Neural cell (in vitro differentiated cells): ENCODE measurements around the gene MOSPD2. TPM values are rescaled to one million over a fixed set of nuclear protein-coding genes. Genes with fewer than 3 reads are reported as not detected.

ENCODE experiments used
- H2AFZ ChIP-seq: fragments of 200-600, 300-800 bp; sonication (generic), shearing (Covaris generic); 2 replicates; pipeline ENCODE4 v1.6.0; 2014; ENCODE audit warnings: low read depth, mild to moderate bottlenecking, antibody characterized with exemption, low read length, moderate library complexity
- H3F3A ChIP-seq: fragments of 200-600 bp; shearing (Covaris generic); 2 replicates; pipeline ENCODE4 v1.6.1; 2016; ENCODE audit warnings: mild to moderate bottlenecking, moderate library complexity, mixed read lengths, antibody characterized with exemption, low read length; ENCODE audit not compliant: insufficient read depth, poor library complexity, severe bottlenecking
- H3K27ac ChIP-seq: fragments of 200-600, 300-800 bp; sonication (generic), shearing (Covaris generic); 2 replicates; pipeline ENCODE4 v1.5.1; 2014; ENCODE audit warnings: mild to moderate bottlenecking, low read length, moderate library complexity
- H3K27me3 ChIP-seq: fragments of 300-800, 200-600 bp; sonication (generic), shearing (Covaris generic); 2 replicates; pipeline ENCODE4 v1.6.0; 2014; ENCODE audit warnings: mild to moderate bottlenecking, low read depth, low read length, moderate library complexity; ENCODE audit not compliant: insufficient read depth
- H3K36me3 ChIP-seq: fragments of 300-800, 200-600 bp; sonication (generic), shearing (Covaris generic); 2 replicates; pipeline ENCODE4 v1.5.1; 2014; ENCODE audit warnings: mild to moderate bottlenecking, antibody characterized with exemption, low read length, moderate library complexity; ENCODE audit not compliant: insufficient read depth
- H3K4me2 ChIP-seq: fragments of 300-800, 200-600 bp; sonication (generic), shearing (Covaris generic); 2 replicates; pipeline ENCODE4 v1.6.0; 2014; ENCODE audit warnings: mild to moderate bottlenecking, low read length
- H3K4me3 ChIP-seq: fragments of 300-800, 200-600 bp; sonication (generic), shearing (Covaris generic); 2 replicates; pipeline ENCODE4 v1.5.1; 2014; ENCODE audit warnings: mild to moderate bottlenecking, low read length, moderate library complexity
- H3K79me2 ChIP-seq: fragments of 200-600 bp; shearing (Covaris generic); replicated peaks from 2 replicates; pipeline ENCODE4 v1.6.0; 2014; ENCODE audit warnings: mild to moderate bottlenecking, low read length, moderate library complexity; ENCODE audit not compliant: insufficient read depth
- H3K9ac ChIP-seq: fragments of 300-800, 200-600 bp; sonication (generic), shearing (Covaris generic); 2 replicates; pipeline ENCODE4 v1.6.1; 2016; ENCODE audit warnings: mild to moderate bottlenecking, low read length, mixed read lengths
- H3K9me2 ChIP-seq: fragments of 200-600 bp; shearing (Covaris generic); 2 replicates; pipeline ENCODE4 v1.6.1; 2016; ENCODE audit warnings: mild to moderate bottlenecking, low read length, mixed read lengths; ENCODE audit not compliant: insufficient read depth
- H3K9me3 ChIP-seq: fragments of 200-600, 300-800 bp; sonication (generic), shearing (Covaris generic); 2 replicates; pipeline ENCODE4 v1.6.1; 2016; ENCODE audit warnings: mild to moderate bottlenecking, mixed run types, low read length, moderate library complexity, mixed read lengths
- H4K20me1 ChIP-seq: fragments of 200-600 bp; shearing (Covaris generic); 2 replicates; pipeline ENCODE4 v1.6.1; 2016; ENCODE audit warnings: mild to moderate bottlenecking, mixed run types; ENCODE audit not compliant: insufficient read depth
- EP300 ChIP-seq: fragments of 450-650 bp; conservative IDR thresholded peaks from 2 replicates; pipeline ENCODE4 v1.6.1; 2014; ENCODE audit warnings: antibody characterized with exemption, mild to moderate bottlenecking, moderate library complexity; ENCODE audit not compliant: poor library complexity, severe bottlenecking
- EZH2 ChIP-seq: fragments of 200-600, 300-800 bp; shearing (Covaris generic), sonication (generic); IDR thresholded peaks from 2 replicates; pipeline ENCODE4 v1.6.1; 2014; ENCODE audit warnings: antibody characterized with exemption, low read length, borderline replicate concordance, mild to moderate bottlenecking; ENCODE audit not compliant: insufficient read depth, poor library complexity, severe bottlenecking
- MXI1 ChIP-seq: fragments of 450-650 bp; conservative IDR thresholded peaks from 2 replicates; pipeline ENCODE4 v1.6.1; 2014; ENCODE audit warnings: antibody characterized with exemption, mild to moderate bottlenecking; ENCODE audit not compliant: poor library complexity, severe bottlenecking
- POLR2AphosphoS5 ChIP-seq: IDR thresholded peaks from 2 replicates; pipeline ENCODE4 v1.6.1; 2012
- RAD21 ChIP-seq: fragments of 450-650 bp; conservative IDR thresholded peaks from 2 replicates; pipeline ENCODE4 v1.6.1; 2014; ENCODE audit warnings: antibody characterized with exemption, mild to moderate bottlenecking, moderate library complexity
- SMC3 ChIP-seq: fragments of 450-650 bp; conservative IDR thresholded peaks from 2 replicates; pipeline ENCODE4 v1.6.1; 2014; ENCODE audit warnings: antibody characterized with exemption, mild to moderate bottlenecking, moderate library complexity; ENCODE audit not compliant: poor library complexity
- TAF1 ChIP-seq: IDR thresholded peaks from 2 replicates; pipeline ENCODE4 v1.6.1; 2012; ENCODE audit warnings: low read depth
- polyA plus RNA-seq: library from polyadenylated mRNA; depleted of rRNA; stranded (reverse); fragments of >200 nt; gene quantifications from 2 replicates; pipeline ENCODE4 v1.2.3, GENCODE V29; 2014
- TF ChIP-seq, protein P1 (sequence below): fragments of 450-650 bp; IDR thresholded peaks from 2 replicates; pipeline ENCODE4 v1.5.1; 2014; ENCODE audit warnings: antibody characterized with exemption, mild to moderate bottlenecking, moderate library complexity; ENCODE audit not compliant: poor library complexity, severe bottlenecking
- TF ChIP-seq, protein P2 (sequence below): IDR thresholded peaks from 2 replicates; pipeline ENCODE4 v1.6.1; 2012; ENCODE audit warnings: borderline replicate concordance

Gene MOSPD2
- polyA plus RNA-seq, 1 donor from 2014 or later, result 12.4 TPM

DNA sequence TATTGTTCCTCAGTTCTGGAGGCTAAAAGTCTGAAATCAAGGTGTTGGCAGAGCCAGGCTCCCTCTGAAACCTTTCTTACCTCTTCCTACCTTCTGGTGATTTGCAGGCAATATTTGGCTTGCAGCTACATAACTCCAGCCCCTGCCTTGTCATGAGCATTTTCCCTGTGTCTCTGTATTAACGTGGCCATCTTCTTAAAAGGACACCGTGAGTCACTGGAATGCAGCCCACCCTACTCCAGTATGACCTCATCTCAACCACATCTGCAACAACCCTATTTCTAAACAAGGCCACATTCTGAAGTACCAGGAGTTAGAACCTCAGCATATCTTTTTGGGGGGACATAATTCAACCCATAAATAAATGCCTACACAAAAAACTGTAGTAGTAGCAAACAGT, 41.1 kb upstream of the MOSPD2 start:
- H3K36me3 ChIP-seq, result no peaks in the 10 kb centered on the region
- H3K27ac ChIP-seq, result no peak overlapping the region
- H3K4me3 ChIP-seq, result no peak overlapping the region
- no peaks in the 10 kb centered on the region for H3F3A ChIP-seq
- no peaks in the 10 kb centered on the region for H3K27me3 ChIP-seq
- no peak overlapping the region for H3K4me2 ChIP-seq
- H2AFZ ChIP-seq, result no peak overlapping the region
- no peak for TF ChIP-seq SMC3
- TF ChIP-seq RAD21, result no peak
- no peak for TF ChIP-seq MXI1
- TF ChIP-seq, protein P1, sequence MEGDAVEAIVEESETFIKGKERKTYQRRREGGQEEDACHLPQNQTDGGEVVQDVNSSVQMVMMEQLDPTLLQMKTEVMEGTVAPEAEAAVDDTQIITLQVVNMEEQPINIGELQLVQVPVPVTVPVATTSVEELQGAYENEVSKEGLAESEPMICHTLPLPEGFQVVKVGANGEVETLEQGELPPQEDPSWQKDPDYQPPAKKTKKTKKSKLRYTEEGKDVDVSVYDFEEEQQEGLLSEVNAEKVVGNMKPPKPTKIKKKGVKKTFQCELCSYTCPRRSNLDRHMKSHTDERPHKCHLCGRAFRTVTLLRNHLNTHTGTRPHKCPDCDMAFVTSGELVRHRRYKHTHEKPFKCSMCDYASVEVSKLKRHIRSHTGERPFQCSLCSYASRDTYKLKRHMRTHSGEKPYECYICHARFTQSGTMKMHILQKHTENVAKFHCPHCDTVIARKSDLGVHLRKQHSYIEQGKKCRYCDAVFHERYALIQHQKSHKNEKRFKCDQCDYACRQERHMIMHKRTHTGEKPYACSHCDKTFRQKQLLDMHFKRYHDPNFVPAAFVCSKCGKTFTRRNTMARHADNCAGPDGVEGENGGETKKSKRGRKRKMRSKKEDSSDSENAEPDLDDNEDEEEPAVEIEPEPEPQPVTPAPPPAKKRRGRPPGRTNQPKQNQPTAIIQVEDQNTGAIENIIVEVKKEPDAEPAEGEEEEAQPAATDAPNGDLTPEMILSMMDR, result no peak
- TF ChIP-seq EZH2, result no peak
- TF ChIP-seq POLR2AphosphoS5, result no peak
- TF ChIP-seq TAF1, result no peak
- no peak for TF ChIP-seq EP300
- TF ChIP-seq, protein P2, sequence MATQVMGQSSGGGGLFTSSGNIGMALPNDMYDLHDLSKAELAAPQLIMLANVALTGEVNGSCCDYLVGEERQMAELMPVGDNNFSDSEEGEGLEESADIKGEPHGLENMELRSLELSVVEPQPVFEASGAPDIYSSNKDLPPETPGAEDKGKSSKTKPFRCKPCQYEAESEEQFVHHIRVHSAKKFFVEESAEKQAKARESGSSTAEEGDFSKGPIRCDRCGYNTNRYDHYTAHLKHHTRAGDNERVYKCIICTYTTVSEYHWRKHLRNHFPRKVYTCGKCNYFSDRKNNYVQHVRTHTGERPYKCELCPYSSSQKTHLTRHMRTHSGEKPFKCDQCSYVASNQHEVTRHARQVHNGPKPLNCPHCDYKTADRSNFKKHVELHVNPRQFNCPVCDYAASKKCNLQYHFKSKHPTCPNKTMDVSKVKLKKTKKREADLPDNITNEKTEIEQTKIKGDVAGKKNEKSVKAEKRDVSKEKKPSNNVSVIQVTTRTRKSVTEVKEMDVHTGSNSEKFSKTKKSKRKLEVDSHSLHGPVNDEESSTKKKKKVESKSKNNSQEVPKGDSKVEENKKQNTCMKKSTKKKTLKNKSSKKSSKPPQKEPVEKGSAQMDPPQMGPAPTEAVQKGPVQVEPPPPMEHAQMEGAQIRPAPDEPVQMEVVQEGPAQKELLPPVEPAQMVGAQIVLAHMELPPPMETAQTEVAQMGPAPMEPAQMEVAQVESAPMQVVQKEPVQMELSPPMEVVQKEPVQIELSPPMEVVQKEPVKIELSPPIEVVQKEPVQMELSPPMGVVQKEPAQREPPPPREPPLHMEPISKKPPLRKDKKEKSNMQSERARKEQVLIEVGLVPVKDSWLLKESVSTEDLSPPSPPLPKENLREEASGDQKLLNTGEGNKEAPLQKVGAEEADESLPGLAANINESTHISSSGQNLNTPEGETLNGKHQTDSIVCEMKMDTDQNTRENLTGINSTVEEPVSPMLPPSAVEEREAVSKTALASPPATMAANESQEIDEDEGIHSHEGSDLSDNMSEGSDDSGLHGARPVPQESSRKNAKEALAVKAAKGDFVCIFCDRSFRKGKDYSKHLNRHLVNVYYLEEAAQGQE, result no peak
- H3K79me2 ChIP-seq, result no peaks in the 10 kb centered on the region
- no peaks in the 10 kb centered on the region for H4K20me1 ChIP-seq
- no peak overlapping the region for H3K9ac ChIP-seq
- H3K9me2 ChIP-seq, result no peaks in the 10 kb centered on the region
- H3K9me3 ChIP-seq, result no peaks in the 10 kb centered on the region

DNA sequence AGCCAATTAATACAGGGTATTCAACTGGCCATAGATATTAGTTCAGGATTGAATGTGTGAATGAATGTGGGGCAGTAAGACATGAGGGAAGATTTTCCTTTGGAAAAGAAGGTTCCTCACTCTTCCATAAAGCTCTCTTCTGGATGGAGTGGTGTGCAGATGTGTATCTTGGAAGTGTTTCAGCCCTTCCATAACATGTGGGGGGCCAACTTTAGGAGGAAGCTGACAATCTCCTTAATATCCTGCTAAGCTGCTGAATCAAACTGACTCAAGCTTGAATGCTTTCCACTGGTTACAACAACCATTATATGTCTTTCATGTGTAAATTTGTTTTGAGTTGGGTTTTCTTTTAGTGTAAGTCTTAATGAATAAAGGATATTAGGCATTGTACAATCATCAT, 40.6 kb upstream of the MOSPD2 start:
- Histone ChIP-seq H3F3A (no peaks in the 10 kb centered on the region), H3K9me3 (no peaks in the 10 kb centered on the region), H3K27me3 (no peaks in the 10 kb centered on the region), H3K4me3 (no peak overlapping the region), H3K79me2 (no peaks in the 10 kb centered on the region), H3K36me3 (no peaks in the 10 kb centered on the region), H3K4me2 (no peak overlapping the region), H3K9ac (no peak overlapping the region), H3K9me2 (no peaks in the 10 kb centered on the region), H4K20me1 (no peaks in the 10 kb centered on the region), H2AFZ (no peak overlapping the region), H3K27ac (no peak overlapping the region)
- TF ChIP-seq EZH2 (no peak), EP300 (no peak), RAD21 (no peak), SMC3 (no peak), TAF1 (no peak), POLR2AphosphoS5 (no peak), MXI1 (no peak)
- TF ChIP-seq, protein P1, result no peak
- TF ChIP-seq, protein P2, result no peak
